Measurements from ENCODE around the gene LCE1B.

The LCE1B gene

DNA sequence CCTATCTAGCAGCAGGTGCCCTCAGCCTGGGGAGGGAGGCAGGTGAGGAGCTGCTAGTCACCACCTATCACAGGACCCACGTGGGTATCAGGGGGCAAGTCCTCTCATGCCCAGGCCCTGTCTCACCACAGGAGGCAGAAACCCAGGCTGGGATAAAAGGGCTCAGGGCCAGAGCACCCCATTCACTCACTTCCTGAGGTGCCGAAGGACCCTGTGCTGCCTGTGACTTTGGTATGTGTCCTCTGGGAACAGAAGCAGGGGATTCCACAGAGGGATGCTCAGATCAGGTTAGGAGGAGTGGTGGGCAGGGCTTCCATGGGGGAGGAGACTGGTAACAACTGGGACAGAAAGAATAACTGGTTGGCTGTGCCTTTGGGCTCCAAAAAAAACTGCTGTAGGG, 25.7 kb upstream of the LCE1B start, which contains the start of gene LCE1E:
LCE1E (plus strand) TSS at position 181 of the 400 bp plus-strand sequence. CDS start 1,043 bp downstream, outside the sequence.
- peak within 1 kb of the TSS; percentile 41; the same call in 1 of the 2 replicates for H3K27ac ChIP-seq
- TF ChIP-seq, protein P1, sequence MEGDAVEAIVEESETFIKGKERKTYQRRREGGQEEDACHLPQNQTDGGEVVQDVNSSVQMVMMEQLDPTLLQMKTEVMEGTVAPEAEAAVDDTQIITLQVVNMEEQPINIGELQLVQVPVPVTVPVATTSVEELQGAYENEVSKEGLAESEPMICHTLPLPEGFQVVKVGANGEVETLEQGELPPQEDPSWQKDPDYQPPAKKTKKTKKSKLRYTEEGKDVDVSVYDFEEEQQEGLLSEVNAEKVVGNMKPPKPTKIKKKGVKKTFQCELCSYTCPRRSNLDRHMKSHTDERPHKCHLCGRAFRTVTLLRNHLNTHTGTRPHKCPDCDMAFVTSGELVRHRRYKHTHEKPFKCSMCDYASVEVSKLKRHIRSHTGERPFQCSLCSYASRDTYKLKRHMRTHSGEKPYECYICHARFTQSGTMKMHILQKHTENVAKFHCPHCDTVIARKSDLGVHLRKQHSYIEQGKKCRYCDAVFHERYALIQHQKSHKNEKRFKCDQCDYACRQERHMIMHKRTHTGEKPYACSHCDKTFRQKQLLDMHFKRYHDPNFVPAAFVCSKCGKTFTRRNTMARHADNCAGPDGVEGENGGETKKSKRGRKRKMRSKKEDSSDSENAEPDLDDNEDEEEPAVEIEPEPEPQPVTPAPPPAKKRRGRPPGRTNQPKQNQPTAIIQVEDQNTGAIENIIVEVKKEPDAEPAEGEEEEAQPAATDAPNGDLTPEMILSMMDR (conservative IDR thresholded peaks at IDR 0.05) = no peak

DNA sequence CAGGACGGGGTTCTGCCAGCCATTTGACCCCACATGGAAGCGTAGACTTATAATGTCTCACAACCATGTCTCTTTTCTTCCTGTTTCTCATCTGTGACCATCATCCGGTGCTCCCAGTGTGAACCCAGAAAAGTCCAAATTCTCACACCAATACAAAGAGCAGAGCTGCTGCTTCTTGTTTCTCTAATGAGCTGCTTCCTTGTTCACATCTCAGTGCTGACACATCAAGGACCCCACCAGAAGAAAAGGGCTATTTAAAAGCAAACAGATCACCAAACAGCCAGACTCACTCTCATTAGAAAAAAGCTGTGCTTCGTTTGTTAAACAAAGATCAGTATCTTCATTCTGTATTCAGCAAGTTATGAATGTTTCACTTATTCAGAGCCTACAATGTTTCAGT, 16.1 kb upstream of the LCE1B start:
- TF ChIP-seq, protein P1 (conservative IDR thresholded peaks at IDR 0.05) = no peak
- no peak overlapping the region for H3K27ac ChIP-seq

DNA sequence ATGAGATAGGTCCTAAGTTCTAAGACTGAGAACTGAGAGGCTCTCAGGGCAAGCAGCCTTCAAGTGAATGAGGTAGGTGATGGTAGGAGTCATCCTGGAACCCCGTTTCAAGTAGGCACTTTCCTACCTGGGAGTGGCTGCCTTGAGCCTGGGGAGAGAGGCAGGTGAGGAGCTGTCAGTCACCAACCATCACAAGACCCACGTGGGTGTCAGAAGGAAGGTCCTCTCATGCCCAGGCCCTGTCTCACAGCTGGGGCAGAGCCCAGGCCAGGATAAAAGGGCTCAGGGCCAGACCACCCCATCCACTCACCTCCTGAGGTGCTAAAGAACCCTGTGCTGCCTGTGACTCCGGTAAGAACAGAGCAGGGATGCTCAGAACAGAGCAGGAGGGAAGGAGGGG, 15.3 kb upstream of the LCE1B start, which contains the start of gene LCE1D:
LCE1D (plus strand) TSS at position 301 of the 400 bp plus-strand sequence. CDS start 1,074 bp downstream, outside the sequence.
- H3K27ac ChIP-seq = no peak within 1 kb of the TSS
- TF ChIP-seq, protein P1 (conservative IDR thresholded peaks at IDR 0.05) = no peak

DNA sequence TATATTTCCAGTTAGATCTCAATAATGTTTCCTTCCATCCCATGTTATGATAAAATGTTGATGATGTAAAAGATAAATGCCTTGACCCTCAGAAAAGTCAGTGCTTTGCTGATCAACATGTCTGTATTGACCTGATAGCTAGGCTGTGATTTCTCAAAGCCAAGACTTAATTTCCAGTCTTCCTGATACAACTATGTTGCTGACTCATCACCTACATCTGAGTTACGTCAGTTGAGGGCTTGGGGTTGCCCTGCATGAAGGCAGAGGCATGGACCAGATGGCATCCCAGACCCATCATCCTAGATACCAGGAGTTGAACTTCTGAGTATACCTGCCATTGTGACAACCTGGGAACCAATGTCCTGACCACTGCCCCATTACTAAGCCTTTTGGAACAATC, 10.4 kb upstream of the LCE1B start:
- TF ChIP-seq, protein P1 (conservative IDR thresholded peaks at IDR 0.05) = no peak
- no peak overlapping the region for H3K27ac ChIP-seq

DNA sequence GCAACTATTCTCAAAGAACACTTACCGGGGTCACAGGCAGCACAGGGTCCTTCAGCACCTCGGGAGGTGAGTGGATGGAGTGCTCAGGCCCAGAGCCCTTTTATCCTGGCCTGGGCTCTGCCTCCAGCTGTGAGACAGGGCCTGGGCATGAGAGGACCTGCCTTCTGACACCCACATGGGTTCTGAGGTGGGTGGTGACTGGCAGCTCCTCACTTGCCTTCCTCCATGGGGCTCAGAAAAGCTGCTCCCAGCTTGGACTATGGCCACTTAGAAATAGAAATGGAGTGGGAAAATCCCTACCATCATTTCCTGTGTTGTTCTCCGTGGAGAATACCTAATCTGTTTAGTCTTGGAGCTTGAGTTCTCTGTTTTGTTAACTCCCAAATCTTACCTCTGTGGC, 5.2 kb upstream of the LCE1B start, which contains the start of gene LCE1C:
LCE1C (minus strand) TSS at position 76 of the 400 bp plus-strand sequence. CDS start 1,173 bp downstream, outside the sequence.
- H3K27ac ChIP-seq = no peak within 1 kb of the TSS
- TF ChIP-seq, protein P1 (conservative IDR thresholded peaks at IDR 0.05) = no peak

DNA sequence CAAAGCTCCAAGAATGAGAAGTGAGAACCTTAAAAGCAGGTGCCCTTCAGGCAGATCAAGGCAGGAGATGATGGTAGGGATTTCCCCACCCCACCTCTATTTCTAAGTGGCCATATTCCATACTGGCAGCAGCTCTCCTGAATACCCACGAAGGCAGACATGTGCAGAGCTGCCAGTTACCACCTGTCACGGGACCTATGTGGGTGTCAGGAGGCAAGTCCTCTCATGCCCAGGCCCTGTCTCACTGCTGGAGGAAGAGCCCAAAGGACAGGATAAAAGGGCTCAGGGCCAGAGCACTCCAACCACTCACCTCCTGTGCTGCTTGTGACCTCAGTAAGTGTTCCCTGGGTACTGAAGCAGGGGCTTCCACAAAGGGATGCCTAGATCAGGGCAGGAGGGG, 721 bp upstream of the LCE1B start:
- TF ChIP-seq, protein P1 (conservative IDR thresholded peaks at IDR 0.05) = no peak
- H3K27ac ChIP-seq = no peak overlapping the region

DNA sequence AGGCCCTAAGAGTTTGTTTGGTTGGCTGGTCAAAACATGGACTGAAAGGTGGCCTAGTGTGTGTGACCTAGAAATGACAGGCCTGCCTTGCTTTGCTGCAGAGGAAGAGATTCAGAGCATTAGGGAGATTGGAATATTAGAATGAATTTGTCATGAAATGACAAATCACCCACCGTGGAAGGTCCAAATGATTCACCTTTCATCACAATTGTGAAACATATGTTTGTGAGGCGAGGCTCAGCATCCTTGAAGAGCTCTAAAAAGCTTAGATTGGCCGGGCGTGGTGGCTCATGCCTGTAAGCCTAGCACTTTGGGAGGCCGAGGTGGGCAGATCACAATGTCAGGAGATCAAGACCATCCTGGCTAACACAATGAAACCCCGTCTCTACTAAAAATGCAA, 5.5 kb downstream of the LCE1B start:
- TF ChIP-seq, protein P1 (conservative IDR thresholded peaks at IDR 0.05) = no peak
- H3K27ac ChIP-seq = no peak overlapping the region

Measured in VCaP (cell line).